DND-41 (cell line): ENCODE results near the gene MEIG1.
"Not testable (repeated sequence)": the region's sequence is repeated elsewhere in the genome, so short reads cannot be mapped to it uniquely, and the experiment has no call there.

Source experiments
- ATAC-seq: fragments of 200-7000 bp; cut with Tn5 transposase; 3 replicates; pipeline ENCODE4 v1.9.1; 2021; ENCODE audit warnings: low read depth; ENCODE audit not compliant: insufficient read depth
- DNase-seq: peaks from one replicate; pipeline ENCODE4 v3.0.0-alpha.2; 2020
- H2AFZ ChIP-seq: 2 replicates; pipeline ENCODE4 v1.6.0; 2012; ENCODE audit warnings: low read depth, low read length
- H3K27ac ChIP-seq: 2 replicates; pipeline ENCODE4 v1.5.1; 2012; ENCODE audit warnings: low read length, inconsistent platforms
- H3K27me3 ChIP-seq: fragments of 200-600 bp; sonication (generic); 2 replicates; pipeline ENCODE4 v1.6.0; 2012; ENCODE audit warnings: low read length, mild to moderate bottlenecking, inconsistent platforms; ENCODE audit not compliant: insufficient read depth, poor library complexity
- H3K36me3 ChIP-seq: 2 replicates; pipeline ENCODE4 v1.5.1; 2012; ENCODE audit warnings: low read length, inconsistent platforms; ENCODE audit not compliant: insufficient read depth
- H3K4me1 ChIP-seq: 2 replicates; pipeline ENCODE4 v1.5.1; 2012; ENCODE audit warnings: mild to moderate bottlenecking, low read length; ENCODE audit not compliant: insufficient read depth
- H3K4me2 ChIP-seq: 2 replicates; pipeline ENCODE4 v1.6.0; 2012; ENCODE audit warnings: mild to moderate bottlenecking, moderate library complexity, low read length, inconsistent platforms; ENCODE audit not compliant: insufficient read depth
- H3K4me3 ChIP-seq, 2 experiments: fragments of 200-600 bp in 1 of 2; shearing (Covaris generic) in 1 of 2; 2 replicates each; pipeline ENCODE4 v1.5.1; 2012 to 2016; ENCODE audit warnings: inconsistent platforms in 2 of 2, low read length in 2 of 2, mild to moderate bottlenecking in 2 of 2, low read depth in 1 of 2, moderate library complexity in 1 of 2
- H3K79me2 ChIP-seq: 2 replicates; pipeline ENCODE4 v1.6.0; 2012; ENCODE audit warnings: low read length, inconsistent platforms; ENCODE audit not compliant: insufficient read depth
- H3K9ac ChIP-seq: 2 replicates; pipeline ENCODE4 v1.6.0; 2012; ENCODE audit warnings: low read depth, mild to moderate bottlenecking, inconsistent platforms, low read length, moderate library complexity
- H3K9me3 ChIP-seq: 2 replicates; pipeline ENCODE4 v1.5.1; 2012; ENCODE audit warnings: low read length, moderate library complexity, mild to moderate bottlenecking, inconsistent platforms; ENCODE audit not compliant: insufficient read depth, severe bottlenecking
- H4K20me1 ChIP-seq: 2 replicates; pipeline ENCODE4 v1.6.0; 2012; ENCODE audit warnings: low read length; ENCODE audit not compliant: insufficient read depth
- EZH2 ChIP-seq: IDR thresholded peaks from 3 replicates; pipeline ENCODE4 v1.6.1; 2012; ENCODE audit warnings: borderline replicate concordance, low read depth, mild to moderate bottlenecking, moderate library complexity, low read length, inconsistent platforms; ENCODE audit not compliant: severe bottlenecking
- TF ChIP-seq, protein P1 (sequence below): IDR thresholded peaks from 2 replicates; pipeline ENCODE4 v1.5.1; 2012; ENCODE audit warnings: borderline replicate concordance, low read length, moderate library complexity, mild to moderate bottlenecking; ENCODE audit not compliant: poor library complexity, severe bottlenecking; ENCODE audit errors: extremely low read depth

The MEIG1 gene

DNA sequence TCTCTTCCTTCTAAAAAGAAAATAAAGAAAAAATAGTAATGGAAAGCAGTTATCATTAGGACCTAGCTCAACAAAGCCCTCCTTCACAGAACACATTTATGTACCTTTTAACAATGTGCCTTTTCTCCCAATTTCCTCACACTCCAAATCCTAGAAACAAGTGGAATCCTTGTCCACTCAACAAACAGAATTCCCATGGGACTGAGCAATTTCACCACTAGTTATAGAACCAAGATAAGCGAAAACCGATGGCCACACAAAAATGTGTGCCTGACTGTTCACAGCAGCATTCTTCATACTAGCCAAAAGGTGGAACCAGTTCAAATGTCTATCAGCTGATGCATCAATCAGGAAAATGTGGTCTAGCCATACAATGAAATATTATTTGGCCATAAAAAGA is 22.6 kb upstream of the MEIG1 start:
- no peaks in the 10 kb centered on the region for H3K9me3 ChIP-seq
- no peak overlapping the region for H3K4me3 ChIP-seq
- H3K79me2 ChIP-seq = no peaks in the 10 kb centered on the region; the same call in 1 of the 2 replicates
- H3K4me1 ChIP-seq = no peaks in the 10 kb centered on the region
- no peak for ATAC-seq
- TF ChIP-seq, protein P1, sequence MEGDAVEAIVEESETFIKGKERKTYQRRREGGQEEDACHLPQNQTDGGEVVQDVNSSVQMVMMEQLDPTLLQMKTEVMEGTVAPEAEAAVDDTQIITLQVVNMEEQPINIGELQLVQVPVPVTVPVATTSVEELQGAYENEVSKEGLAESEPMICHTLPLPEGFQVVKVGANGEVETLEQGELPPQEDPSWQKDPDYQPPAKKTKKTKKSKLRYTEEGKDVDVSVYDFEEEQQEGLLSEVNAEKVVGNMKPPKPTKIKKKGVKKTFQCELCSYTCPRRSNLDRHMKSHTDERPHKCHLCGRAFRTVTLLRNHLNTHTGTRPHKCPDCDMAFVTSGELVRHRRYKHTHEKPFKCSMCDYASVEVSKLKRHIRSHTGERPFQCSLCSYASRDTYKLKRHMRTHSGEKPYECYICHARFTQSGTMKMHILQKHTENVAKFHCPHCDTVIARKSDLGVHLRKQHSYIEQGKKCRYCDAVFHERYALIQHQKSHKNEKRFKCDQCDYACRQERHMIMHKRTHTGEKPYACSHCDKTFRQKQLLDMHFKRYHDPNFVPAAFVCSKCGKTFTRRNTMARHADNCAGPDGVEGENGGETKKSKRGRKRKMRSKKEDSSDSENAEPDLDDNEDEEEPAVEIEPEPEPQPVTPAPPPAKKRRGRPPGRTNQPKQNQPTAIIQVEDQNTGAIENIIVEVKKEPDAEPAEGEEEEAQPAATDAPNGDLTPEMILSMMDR = no peak
- no peak for TF ChIP-seq EZH2
- DNase-seq = no peak
- H3K27me3 ChIP-seq = no peaks in the 10 kb centered on the region
- H3K27ac ChIP-seq = no peak overlapping the region
- peaks cover 68% of the 10 kb centered on the region for H3K36me3 ChIP-seq
- no peak overlapping the region for H3K4me2 ChIP-seq
- no peak overlapping the region for H3K9ac ChIP-seq
- H4K20me1 ChIP-seq = no peaks in the 10 kb centered on the region
- H2AFZ ChIP-seq = no peak overlapping the region

- peaks cover 67% of the 10 kb centered on the region for H3K36me3 ChIP-seq
- H3K79me2 ChIP-seq, H4K20me1 ChIP-seq, H3K4me3 ChIP-seq, H3K4me1 ChIP-seq, H3K27ac ChIP-seq, H3K4me2 ChIP-seq, H3K9me3 ChIP-seq, DNase-seq, H2AFZ ChIP-seq, ATAC-seq, H3K9ac ChIP-seq, H3K27me3 ChIP-seq: not testable (repeated sequence)
These were observed 20.2 kb upstream of the MEIG1 start for GRCh38 chr10:14938971-14939370.

GRCh38 chr10:14942147-14942949 is 16.8 kb upstream of the MEIG1 start:
- H3K9me3 ChIP-seq, ATAC-seq, H3K27me3 ChIP-seq, H3K4me2 ChIP-seq, H3K27ac ChIP-seq, H4K20me1 ChIP-seq, H3K4me3 ChIP-seq, H2AFZ ChIP-seq, H3K9ac ChIP-seq, H3K4me1 ChIP-seq, DNase-seq: not testable (repeated sequence)
- Histone ChIP-seq H3K79me2 (peaks cover 21% of the 10 kb centered on the region), H3K36me3 (peaks cover 70% of the 10 kb centered on the region)

DNA sequence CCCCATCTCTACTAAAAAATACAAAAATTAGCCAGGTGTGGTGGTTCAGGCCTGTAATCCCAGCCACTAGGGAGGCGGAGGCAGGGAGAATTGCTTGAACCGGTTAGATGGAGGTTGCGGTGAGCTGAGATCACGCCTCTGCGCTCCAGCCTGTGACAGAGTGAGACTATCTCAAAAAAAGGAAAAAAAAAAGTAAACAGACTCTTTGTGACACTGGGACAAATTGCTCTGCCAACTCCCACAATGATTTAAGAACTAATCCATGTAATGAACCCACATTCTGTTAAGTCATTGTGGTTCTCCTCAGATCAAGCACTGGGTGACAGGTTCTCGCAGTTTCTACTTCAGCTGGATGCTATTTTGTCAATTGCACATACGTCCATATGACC is 16.2 kb upstream of the MEIG1 start:
- not testable (repeated sequence) for H3K9me3 ChIP-seq, H3K9ac ChIP-seq, H3K4me1 ChIP-seq, H3K27me3 ChIP-seq, H2AFZ ChIP-seq, H3K27ac ChIP-seq, ATAC-seq, DNase-seq, H3K4me2 ChIP-seq, H4K20me1 ChIP-seq, H3K4me3 ChIP-seq
- peaks cover 74% of the 10 kb centered on the region for H3K36me3 ChIP-seq
- H3K79me2 ChIP-seq = peaks cover 27% of the 10 kb centered on the region

GRCh38 chr10:14945108-14945507 is 14.1 kb upstream of the MEIG1 start:
- H3K9me3 ChIP-seq = no peaks in the 10 kb centered on the region
- H3K79me2 ChIP-seq = peaks cover 48% of the 10 kb centered on the region
- H3K4me3 ChIP-seq = no peak overlapping the region
- no peak for ATAC-seq
- no peak overlapping the region for H3K9ac ChIP-seq
- no peak overlapping the region for H3K27ac ChIP-seq
- 0 out of 2 replicates have a peak, but pooled peaks cover 4% of the 10 kb centered on the region for H3K4me1 ChIP-seq
- peaks cover 13% of the 10 kb centered on the region for H4K20me1 ChIP-seq
- peaks cover 81% of the 10 kb centered on the region for H3K36me3 ChIP-seq
- DNase-seq = no peak
- no peak overlapping the region for H3K4me2 ChIP-seq
- no peak overlapping the region for H2AFZ ChIP-seq
- TF ChIP-seq, protein P1 = no peak
- no peak for TF ChIP-seq EZH2
- H3K27me3 ChIP-seq = no peaks in the 10 kb centered on the region
